Mesothelial cell of epicardium (in vitro differentiated cells): Measurements from ENCODE around the gene PLEKHH3. TPM values are rescaled to one million over a fixed set of nuclear protein-coding genes. Genes with fewer than 3 reads are reported as not detected.
"Not testable (repeated sequence)": the region's sequence is repeated elsewhere in the genome, so short reads cannot be mapped to it uniquely, and the experiment has no call there.

ENCODE experiments used
- DNase-seq, 2 experiments: peaks; one replicate each; pipeline ENCODE4 v3.0.0; 2021; ENCODE audit warnings: low spot score in 2 of 2; ENCODE audit not compliant: unreplicated experiment in 2 of 2
- H3K27ac Mint-ChIP-seq: 2 replicates; pipeline ENCODE4 v1.8.0; 2021; ENCODE audit warnings: mixed read lengths
- H3K27me3 Mint-ChIP-seq: 2 replicates; pipeline ENCODE4 v1.8.0; 2021; ENCODE audit warnings: low read depth, mixed read lengths
- H3K36me3 Mint-ChIP-seq: 2 replicates; pipeline ENCODE4 v1.8.0; 2021; ENCODE audit warnings: mixed read lengths
- H3K4me1 Mint-ChIP-seq: 2 replicates; pipeline ENCODE4 v1.8.0; 2021; ENCODE audit warnings: mixed read lengths
- H3K4me3 Mint-ChIP-seq: 2 replicates; pipeline ENCODE4 v1.8.0; 2021; ENCODE audit warnings: mild to moderate bottlenecking, moderate library complexity, mixed read lengths
- H3K9me3 Mint-ChIP-seq: 2 replicates; pipeline ENCODE4 v1.8.0; 2021; ENCODE audit warnings: mixed read lengths
- CTCF ChIP-seq: fragments of 200-600 bp; sonication (generic); IDR thresholded peaks from one replicate; pipeline ENCODE4 v1.5.0; 2021; ENCODE audit warnings: antibody characterized with exemption; ENCODE audit not compliant: unreplicated experiment
- total RNA-seq: library from RNA; stranded (reverse); gene quantifications from 3 replicates; pipeline ENCODE4 v1.2.1, GENCODE V29; 2021

The PLEKHH3 gene
- total RNA-seq, 1 donor from 2014 or later, result 35.9 TPM

- Mint-ChIP-seq H3K36me3 (peaks cover 34% of the 10 kb centered on the region), H3K4me3 (no peak overlapping the region), H3K4me1 (peaks cover 15% of the 10 kb centered on the region), H3K27ac (no peak overlapping the region), H3K27me3 (peaks cover 9% of the 10 kb centered on the region), H3K9me3 (no peaks in the 10 kb centered on the region)
- DNase-seq, result no peak
- no peak for TF ChIP-seq CTCF
These were observed 7.2 kb downstream of the PLEKHH3 start for GRCh38 chr17:42669705-42669976.

GRCh38 chr17:42667088-42667951, 9.5 kb downstream of the PLEKHH3 start:
- no peak overlapping the region for H3K27ac Mint-ChIP-seq

GRCh38 chr17:42666126-42666525, 10.7 kb downstream of the PLEKHH3 start:
- H3K4me1 Mint-ChIP-seq, DNase-seq, H3K9me3 Mint-ChIP-seq, H3K27ac Mint-ChIP-seq, H3K27me3 Mint-ChIP-seq, H3K4me3 Mint-ChIP-seq: not testable (repeated sequence)
- H3K36me3 Mint-ChIP-seq, result peaks cover 42% of the 10 kb centered on the region

More at GRCh38 chr17:42667088-42667951, 9.5 kb downstream of the PLEKHH3 start:
- Mint-ChIP-seq H3K4me1 (peaks cover 9% of the 10 kb centered on the region), H3K27me3 (peaks cover 9% of the 10 kb centered on the region), H3K36me3 (peaks cover 41% of the 10 kb centered on the region), H3K4me3 (no peak overlapping the region), H3K9me3 (no peaks in the 10 kb centered on the region)
- TF ChIP-seq CTCF, result no peak
- no peak for DNase-seq

GRCh38 chr17:42665581-42666001, 11.2 kb downstream of the PLEKHH3 start:
- Mint-ChIP-seq H3K36me3 (peaks cover 38% of the 10 kb centered on the region), H3K4me3 (no peak overlapping the region), H3K27me3 (peaks cover 3% of the 10 kb centered on the region), H3K27ac (no peak overlapping the region), H3K4me1 (peaks cover 8% of the 10 kb centered on the region), H3K9me3 (no peaks in the 10 kb centered on the region)
- no peak for TF ChIP-seq CTCF
- no peak for DNase-seq

GRCh38 chr17:42660692-42661345, 16.0 kb downstream of the PLEKHH3 start:
- TF ChIP-seq CTCF, result no peak
- H3K9me3 Mint-ChIP-seq, result peaks cover 6% of the 10 kb centered on the region
- H3K4me3 Mint-ChIP-seq, result peak overlapping the region; percentile 56
- peaks cover 20% of the 10 kb centered on the region for H3K36me3 Mint-ChIP-seq
- H3K27me3 Mint-ChIP-seq, result no peaks in the 10 kb centered on the region
- H3K27ac Mint-ChIP-seq, result peak overlapping the region; percentile 1
- peaks cover 18% of the 10 kb centered on the region for H3K4me1 Mint-ChIP-seq
- no peak for DNase-seq

GRCh38 chr17:42659932-42660274, 16.9 kb downstream of the PLEKHH3 start:
- peaks cover 20% of the 10 kb centered on the region for H3K4me1 Mint-ChIP-seq

More at GRCh38 chr17:42659932-42660274, 16.9 kb downstream of the PLEKHH3 start:
- not testable (repeated sequence) for H3K27me3 Mint-ChIP-seq, H3K27ac Mint-ChIP-seq, DNase-seq, H3K9me3 Mint-ChIP-seq
- peak overlapping the region; percentile 89 for H3K4me3 Mint-ChIP-seq
- H3K36me3 Mint-ChIP-seq, result peaks cover 14% of the 10 kb centered on the region
